Immature natural killer cell (primary cell): ENCODE measurements around the gene GZMM. TPM values are rescaled to one million over a fixed set of nuclear protein-coding genes. Genes with fewer than 3 reads are reported as not detected.

ENCODE experiments used
- DNase-seq, 3 donors: peaks; one replicate each; pipeline ENCODE4 v3.0.0; 2022; ENCODE audit warnings: mixed read lengths in 1 of 3
- H3K27ac Mint-ChIP-seq, 6 donors: one replicate each; pipeline ENCODE4 v1.8.0; 2020; ENCODE audit warnings: mixed read lengths in 6 of 6, mild to moderate bottlenecking in 5 of 6, inconsistent platforms in 4 of 6, moderate library complexity in 3 of 6
- H3K27me3 Mint-ChIP-seq, 3 donors: one replicate each; pipeline ENCODE4 v1.8.0; 2020 to 2021; ENCODE audit warnings: low read depth in 3 of 3, mild to moderate bottlenecking in 3 of 3, mixed read lengths in 3 of 3, moderate library complexity in 3 of 3, inconsistent platforms in 1 of 3
- H3K36me3 Mint-ChIP-seq, 3 donors: one replicate each; pipeline ENCODE4 v1.8.0; 2020; ENCODE audit warnings: mixed read lengths in 3 of 3, inconsistent platforms in 2 of 3, mild to moderate bottlenecking in 2 of 3
- H3K4me1 Mint-ChIP-seq, 2 donors: one replicate each; pipeline ENCODE4 v1.8.0; 2020; ENCODE audit warnings: inconsistent platforms in 2 of 2, mild to moderate bottlenecking in 2 of 2, mixed read lengths in 2 of 2, moderate library complexity in 1 of 2
- H3K4me3 Mint-ChIP-seq, 5 donors: one replicate each; pipeline ENCODE4 v1.8.0; 2020; ENCODE audit warnings: mild to moderate bottlenecking in 5 of 5, mixed read lengths in 5 of 5, inconsistent platforms in 3 of 5, moderate library complexity in 3 of 5
- H3K9me3 Mint-ChIP-seq, 6 donors: one replicate each; pipeline ENCODE4 v1.8.0; 2020; ENCODE audit warnings: mild to moderate bottlenecking in 6 of 6, mixed read lengths in 6 of 6, inconsistent platforms in 4 of 6, moderate library complexity in 3 of 6
- polyA plus RNA-seq, 3 donors: library from polyadenylated mRNA; unstranded; fragments of 300-500 nt; fragmentation: Illumina TruSeq; gene quantifications; one replicate each; pipeline ENCODE4 v1.2.3, GENCODE V29; 2021

Gene GZMM
- polyA plus RNA-seq = 100 to 1,000 TPM; 584 to 982 (median 652) TPM

- Mint-ChIP-seq H3K36me3 (peaks cover 4 to 8% (median 6%) of the 10 kb centered on the region in 3 donors), H3K4me1 (peaks cover 27 to 38% of the 10 kb centered on the region in 2 donors), H3K27me3 (peaks cover 11 to 22% (median 21%) of the 10 kb centered on the region in 3 donors), H3K27ac (peak within 1 kb of the TSS; percentile 93 to 98 (median 98)), H3K9me3 (no peaks in the 10 kb centered on the region), H3K4me3 (peak within 1 kb of the TSS; percentile 87 to 96 (median 92))
- DNase-seq = peak; percentile 94 to 96 (median 95)
These were observed at the start of gene GZMM for GRCh38 chr19:543910-544608. TSS of gene GZMM (plus strand) at chr19:544053. CDS start at chr19:544072, 19 bp downstream.

DNA sequence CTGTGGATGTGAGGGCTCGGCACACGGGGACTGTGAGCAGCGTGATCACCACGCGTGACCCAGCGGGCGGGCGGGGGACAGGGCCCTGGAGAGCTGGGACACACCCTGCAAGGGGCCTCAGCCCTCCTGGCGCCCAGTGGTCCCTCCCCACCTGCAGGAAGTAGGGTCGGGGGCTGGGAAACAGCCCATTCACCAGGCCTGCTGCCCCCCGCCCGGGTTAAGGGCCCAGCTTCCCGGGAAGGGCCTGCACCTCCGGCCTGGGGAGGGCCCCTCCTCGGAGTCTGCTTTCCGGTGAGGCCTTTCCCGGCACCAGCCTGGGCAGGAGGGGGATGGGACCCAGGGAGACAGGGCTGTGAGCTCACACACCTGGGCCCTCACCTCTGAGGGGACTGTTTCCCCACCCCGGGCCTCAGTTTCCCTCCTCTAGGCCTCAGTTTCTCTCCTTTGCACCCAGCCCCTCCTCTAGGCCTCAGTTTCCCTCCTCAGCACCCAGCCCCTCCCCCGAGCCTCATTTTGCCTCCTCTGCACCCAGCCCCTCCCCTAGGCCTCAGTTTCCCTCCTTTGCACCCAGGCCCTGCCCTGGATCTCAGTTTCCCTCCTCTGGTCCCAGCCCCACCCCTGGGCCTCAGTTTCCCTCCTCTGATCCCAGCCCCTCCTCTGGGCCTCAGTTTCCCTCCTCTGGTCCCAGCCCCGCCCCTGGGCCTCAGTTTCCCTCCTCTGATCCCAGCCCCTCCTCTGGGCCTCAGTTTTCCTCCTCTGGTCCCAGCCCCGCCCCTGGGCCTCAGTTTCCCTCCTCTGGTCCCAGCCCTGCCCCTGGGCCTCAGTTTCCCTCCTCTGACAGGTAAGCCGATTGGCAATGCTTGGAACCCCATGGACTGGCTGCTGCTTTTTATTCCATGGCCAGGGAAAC is 49.4 kb upstream of the GZMM start:
- Mint-ChIP-seq H3K4me1 (peaks cover 0 to 15% of the 10 kb centered on the region in 2 donors), H3K4me3 (no peak overlapping the region), H3K36me3 (peaks cover 0 to 3% (median 0%) of the 10 kb centered on the region in 3 donors), H3K27ac (no peak overlapping the region), H3K9me3 (peaks cover 0 to 4% (median 0%) of the 10 kb centered on the region in 6 donors), H3K27me3 (peaks cover 3 to 16% (median 11%) of the 10 kb centered on the region in 3 donors)
- DNase-seq = no peak

DNA sequence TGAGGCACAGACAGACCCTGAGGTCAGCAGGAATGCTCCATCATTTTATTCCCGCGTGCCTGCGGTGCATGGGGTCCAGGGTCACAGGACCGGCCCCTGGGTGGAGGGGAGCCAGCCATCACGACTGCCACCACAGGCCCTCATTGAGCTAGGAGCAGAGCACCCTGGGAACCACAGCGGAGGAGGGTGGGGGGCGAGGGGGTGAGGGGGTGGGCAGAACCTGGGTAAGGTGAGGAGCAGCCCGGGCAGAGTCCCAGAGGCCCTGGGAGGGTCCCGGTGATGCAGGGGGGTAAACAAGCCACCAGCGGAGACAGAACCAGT is 48.8 kb upstream of the GZMM start:
- Mint-ChIP-seq H3K36me3 (peaks cover 0 to 3% (median 0%) of the 10 kb centered on the region in 3 donors), H3K4me3 (no peak overlapping the region)
- DNase-seq = no peak

DNA sequence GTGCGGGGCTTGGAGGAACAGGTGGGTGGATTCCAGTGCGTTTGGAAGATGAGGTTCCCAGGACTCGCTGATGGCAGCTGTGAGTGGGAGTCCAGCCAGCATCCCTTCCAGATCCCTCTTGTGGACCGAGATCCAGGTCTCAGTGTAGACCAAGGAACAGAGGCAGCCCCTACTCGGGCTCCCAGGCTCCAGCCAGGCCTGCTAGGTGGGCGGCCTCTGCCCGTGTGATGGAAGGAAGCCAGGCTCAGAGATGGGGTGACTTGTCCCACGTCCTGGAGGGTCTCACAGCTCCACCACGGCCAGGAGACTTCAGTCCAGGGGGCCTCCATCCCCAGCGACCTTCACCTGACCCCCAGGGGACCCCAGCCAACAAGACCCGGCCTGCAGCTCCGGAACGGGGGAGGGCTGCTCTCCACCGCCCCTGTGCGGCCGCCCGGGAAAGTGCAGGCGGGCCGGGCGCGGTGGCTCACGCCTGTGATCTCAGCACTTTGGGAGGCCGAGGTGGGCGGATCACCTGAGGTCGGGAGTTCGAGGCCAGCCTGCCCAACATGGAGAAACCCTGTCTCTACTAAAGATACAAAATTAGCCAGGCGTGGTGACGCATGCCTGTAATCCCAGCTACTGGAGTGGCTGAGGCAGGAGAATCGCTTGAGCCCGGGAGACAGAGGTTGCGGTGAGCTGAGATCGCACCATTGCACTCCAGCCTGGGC is 48.3 kb upstream of the GZMM start:
- Mint-ChIP-seq H3K36me3 (peaks cover 0 to 3% (median 0%) of the 10 kb centered on the region in 3 donors), H3K27me3 (peaks cover 3 to 18% (median 12%) of the 10 kb centered on the region in 3 donors), H3K4me3 (no peak overlapping the region), H3K27ac (peak overlapping the region in 1 of 6 donors; percentile 67), H3K4me1 (peaks cover 0 to 8% of the 10 kb centered on the region in 2 donors), H3K9me3 (peaks cover 0 to 5% (median 0%) of the 10 kb centered on the region in 6 donors)
- DNase-seq = peak; percentile 49 to 52 (median 49)

More for the DNA sequence above, 48.8 kb upstream of the GZMM start:
- H3K9me3 Mint-ChIP-seq = peaks cover 0 to 5% (median 0%) of the 10 kb centered on the region in 6 donors
- no peak overlapping the region for H3K27ac Mint-ChIP-seq
- peaks cover 0 to 11% of the 10 kb centered on the region in 2 donors for H3K4me1 Mint-ChIP-seq
- H3K27me3 Mint-ChIP-seq = peaks cover 3 to 18% (median 16%) of the 10 kb centered on the region in 3 donors

- H3K9me3 Mint-ChIP-seq = peaks cover 0 to 5% (median 0%) of the 10 kb centered on the region in 6 donors
- peaks cover 0 to 3% (median 0%) of the 10 kb centered on the region in 3 donors for H3K36me3 Mint-ChIP-seq
- DNase-seq = no peak
- H3K27me3 Mint-ChIP-seq = peaks cover 3 to 18% (median 12%) of the 10 kb centered on the region in 3 donors
- peaks cover 0 to 8% of the 10 kb centered on the region in 2 donors for H3K4me1 Mint-ChIP-seq
- peak within 1 kb of the TSS in 1 of 6 donors; percentile 67 for H3K27ac Mint-ChIP-seq
- H3K4me3 Mint-ChIP-seq = no peak within 1 kb of the TSS
These were observed 47.7 kb upstream of the GZMM start, which contains the start of gene MADCAM1 for GRCh38 chr19:496112-496665. TSS of gene MADCAM1 (plus strand) at chr19:496486. CDS start at chr19:496500, 14 bp downstream.

- Mint-ChIP-seq H3K4me1 (peaks cover 0 to 8% of the 10 kb centered on the region in 2 donors), H3K27me3 (peaks cover 3 to 18% (median 12%) of the 10 kb centered on the region in 3 donors), H3K27ac (no peak overlapping the region), H3K9me3 (peaks cover 0 to 5% (median 0%) of the 10 kb centered on the region in 6 donors), H3K4me3 (no peak overlapping the region), H3K36me3 (peaks cover 0 to 3% (median 0%) of the 10 kb centered on the region in 3 donors)
- no peak for DNase-seq
These were observed 46.9 kb upstream of the GZMM start for GRCh38 chr19:496986-497385.

DNA sequence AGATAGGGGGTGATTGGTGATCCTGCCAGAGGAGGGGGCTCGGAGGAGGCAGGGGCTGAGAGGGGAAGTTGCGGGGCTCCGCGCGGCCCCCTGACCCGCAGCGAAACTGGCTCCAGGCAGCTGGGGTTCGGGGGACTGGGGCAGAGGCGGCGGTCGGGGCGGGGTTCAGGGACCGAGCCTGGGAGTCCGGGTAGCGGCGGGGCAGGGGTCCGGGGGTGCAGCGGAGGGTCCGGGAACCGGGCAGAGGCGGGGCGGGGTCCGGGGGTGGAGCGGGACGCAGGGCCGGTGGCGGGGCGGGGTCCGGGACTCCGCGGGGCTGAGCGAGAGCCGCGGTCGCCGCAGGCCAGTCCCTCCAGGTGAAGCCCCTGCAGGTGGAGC is 46.4 kb upstream of the GZMM start:
- peaks cover 0 to 8% of the 10 kb centered on the region in 2 donors for H3K4me1 Mint-ChIP-seq
- no peak overlapping the region for H3K4me3 Mint-ChIP-seq
- H3K27ac Mint-ChIP-seq = no peak overlapping the region
- H3K9me3 Mint-ChIP-seq = peaks cover 0 to 5% (median 0%) of the 10 kb centered on the region in 6 donors
- no peak for DNase-seq
- peaks cover 3 to 18% (median 12%) of the 10 kb centered on the region in 3 donors for H3K27me3 Mint-ChIP-seq
- H3K36me3 Mint-ChIP-seq = peaks cover 0 to 3% (median 0%) of the 10 kb centered on the region in 3 donors

DNA sequence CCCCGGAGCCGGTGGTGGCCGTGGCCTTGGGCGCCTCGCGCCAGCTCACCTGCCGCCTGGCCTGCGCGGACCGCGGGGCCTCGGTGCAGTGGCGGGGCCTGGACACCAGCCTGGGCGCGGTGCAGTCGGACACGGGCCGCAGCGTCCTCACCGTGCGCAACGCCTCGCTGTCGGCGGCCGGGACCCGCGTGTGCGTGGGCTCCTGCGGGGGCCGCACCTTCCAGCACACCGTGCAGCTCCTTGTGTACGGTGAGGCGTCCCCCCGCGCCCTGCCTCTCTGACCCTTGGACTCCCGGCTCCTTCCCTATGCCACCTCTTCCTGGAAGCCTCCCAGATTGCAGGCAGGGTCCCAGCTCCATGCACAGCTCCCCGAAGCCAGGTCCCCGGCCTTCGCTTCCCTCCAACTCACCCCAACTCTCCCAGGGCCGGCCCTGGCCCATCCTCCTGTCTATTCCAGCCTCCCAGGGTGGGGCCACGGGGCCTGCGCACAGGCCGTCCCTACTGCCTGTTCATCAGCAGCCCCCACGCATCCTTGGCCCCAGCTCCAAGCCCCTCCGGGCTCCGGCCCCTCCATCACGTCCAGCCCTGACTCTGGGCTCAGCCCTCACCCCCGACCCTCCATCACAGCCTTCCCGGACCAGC is 45.9 kb upstream of the GZMM start:
- Mint-ChIP-seq H3K4me1 (peaks cover 0 to 6% of the 10 kb centered on the region in 2 donors), H3K9me3 (peaks cover 0 to 5% (median 0%) of the 10 kb centered on the region in 6 donors), H3K4me3 (no peak overlapping the region), H3K27ac (no peak overlapping the region), H3K36me3 (peaks cover 0 to 3% (median 0%) of the 10 kb centered on the region in 3 donors), H3K27me3 (peaks cover 3 to 15% (median 9%) of the 10 kb centered on the region in 3 donors)
- DNase-seq = no peak

DNA sequence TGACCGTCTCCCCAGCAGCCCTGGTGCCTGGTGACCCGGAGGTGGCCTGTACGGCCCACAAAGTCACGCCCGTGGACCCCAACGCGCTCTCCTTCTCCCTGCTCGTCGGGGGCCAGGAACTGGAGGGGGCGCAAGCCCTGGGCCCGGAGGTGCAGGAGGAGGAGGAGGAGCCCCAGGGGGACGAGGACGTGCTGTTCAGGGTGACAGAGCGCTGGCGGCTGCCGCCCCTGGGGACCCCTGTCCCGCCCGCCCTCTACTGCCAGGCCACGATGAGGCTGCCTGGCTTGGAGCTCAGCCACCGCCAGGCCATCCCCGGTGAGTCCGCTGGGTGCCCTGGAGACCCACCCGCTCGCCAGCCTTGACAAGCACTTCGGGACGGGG is 45.4 kb upstream of the GZMM start:
- Mint-ChIP-seq H3K27ac (no peak overlapping the region), H3K27me3 (peaks cover 3 to 14% (median 9%) of the 10 kb centered on the region in 3 donors), H3K4me3 (no peak overlapping the region), H3K4me1 (peaks cover 0 to 5% of the 10 kb centered on the region in 2 donors), H3K36me3 (peaks cover 0 to 3% (median 0%) of the 10 kb centered on the region in 3 donors), H3K9me3 (peaks cover 0 to 5% (median 0%) of the 10 kb centered on the region in 6 donors)
- DNase-seq = no peak

GRCh38 chr19:498977-499623 is 44.8 kb upstream of the GZMM start:
- no peaks in the 10 kb centered on the region for H3K36me3 Mint-ChIP-seq
- peak overlapping the region in 1 of 6 donors; percentile 53 for H3K27ac Mint-ChIP-seq
- H3K9me3 Mint-ChIP-seq = peaks cover 0 to 5% (median 0%) of the 10 kb centered on the region in 6 donors
- peaks cover 0 to 3% of the 10 kb centered on the region in 2 donors for H3K4me1 Mint-ChIP-seq
- peaks cover 3 to 11% (median 9%) of the 10 kb centered on the region in 3 donors for H3K27me3 Mint-ChIP-seq
- DNase-seq = no peak
- no peak overlapping the region for H3K4me3 Mint-ChIP-seq

DNA sequence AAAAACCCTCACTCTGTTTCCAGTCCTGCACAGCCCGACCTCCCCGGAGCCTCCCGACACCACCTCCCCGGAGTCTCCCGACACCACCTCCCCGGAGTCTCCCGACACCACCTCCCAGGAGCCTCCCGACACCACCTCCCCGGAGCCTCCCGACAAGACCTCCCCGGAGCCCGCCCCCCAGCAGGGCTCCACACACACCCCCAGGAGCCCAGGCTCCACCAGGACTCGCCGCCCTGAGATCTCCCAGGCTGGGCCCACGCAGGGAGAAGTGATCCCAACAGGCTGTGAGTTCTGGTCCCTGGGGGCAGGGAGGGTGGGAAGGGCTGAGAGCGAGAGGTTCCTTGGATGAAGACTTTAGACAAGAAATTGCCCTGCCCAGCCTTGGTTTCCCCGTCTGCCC is 42.2 kb upstream of the GZMM start:
- no peak for DNase-seq
- H3K27me3 Mint-ChIP-seq = peaks cover 7 to 14% (median 11%) of the 10 kb centered on the region in 3 donors
- H3K4me3 Mint-ChIP-seq = no peak overlapping the region
- no peaks in the 10 kb centered on the region for H3K36me3 Mint-ChIP-seq
- no peak overlapping the region for H3K27ac Mint-ChIP-seq
- H3K9me3 Mint-ChIP-seq = peaks cover 0 to 4% (median 0%) of the 10 kb centered on the region in 6 donors
- H3K4me1 Mint-ChIP-seq = peaks cover 14 to 17% of the 10 kb centered on the region in 2 donors

GRCh38 chr19:504616-505015 is 39.2 kb upstream of the GZMM start:
- no peaks in the 10 kb centered on the region for H3K9me3 Mint-ChIP-seq
- H3K4me3 Mint-ChIP-seq = no peak overlapping the region
- DNase-seq = no peak
- peak overlapping the region in 1 of 6 donors; percentile 78 for H3K27ac Mint-ChIP-seq
- peaks cover 31 to 34% of the 10 kb centered on the region in 2 donors for H3K4me1 Mint-ChIP-seq
- no peaks in the 10 kb centered on the region for H3K36me3 Mint-ChIP-seq
- peaks cover 8 to 18% (median 9%) of the 10 kb centered on the region in 3 donors for H3K27me3 Mint-ChIP-seq
